Measurements from ENCODE around the gene ITPR2. TPM values are rescaled to one million over a fixed set of nuclear protein-coding genes. Genes with fewer than 3 reads are reported as not detected.

ITPR2 gene
- total RNA-seq, 2 experiments from 2014 or later = 28.8 to 29.9 TPM

GRCh38 chr12:26493656-26494055, 339.3 kb downstream of the ITPR2 start:
- Mint-ChIP-seq H3K27ac (no peak overlapping the region), H3K36me3 (ENCODE audit: low read depth) (peaks cover 55% of the 10 kb centered on the region), H3K4me1 (ENCODE audit: low read depth) (no peaks in the 10 kb centered on the region), H3K27me3 (no peaks in the 10 kb centered on the region), H3K4me3 (no peak overlapping the region), H3K9me3 (no peaks in the 10 kb centered on the region)
- no peaks in the 10 kb centered on the region for H3K27me3 ChIP-seq (ENCODE audit: control insufficient read depth in 1 of 2, insufficient read depth in 2 of 2, low read length in 2 of 2)
- DNase-seq (no peak), ATAC-seq (ENCODE audit: poor library complexity) (no peak)
- TF ChIP-seq, protein P1, sequence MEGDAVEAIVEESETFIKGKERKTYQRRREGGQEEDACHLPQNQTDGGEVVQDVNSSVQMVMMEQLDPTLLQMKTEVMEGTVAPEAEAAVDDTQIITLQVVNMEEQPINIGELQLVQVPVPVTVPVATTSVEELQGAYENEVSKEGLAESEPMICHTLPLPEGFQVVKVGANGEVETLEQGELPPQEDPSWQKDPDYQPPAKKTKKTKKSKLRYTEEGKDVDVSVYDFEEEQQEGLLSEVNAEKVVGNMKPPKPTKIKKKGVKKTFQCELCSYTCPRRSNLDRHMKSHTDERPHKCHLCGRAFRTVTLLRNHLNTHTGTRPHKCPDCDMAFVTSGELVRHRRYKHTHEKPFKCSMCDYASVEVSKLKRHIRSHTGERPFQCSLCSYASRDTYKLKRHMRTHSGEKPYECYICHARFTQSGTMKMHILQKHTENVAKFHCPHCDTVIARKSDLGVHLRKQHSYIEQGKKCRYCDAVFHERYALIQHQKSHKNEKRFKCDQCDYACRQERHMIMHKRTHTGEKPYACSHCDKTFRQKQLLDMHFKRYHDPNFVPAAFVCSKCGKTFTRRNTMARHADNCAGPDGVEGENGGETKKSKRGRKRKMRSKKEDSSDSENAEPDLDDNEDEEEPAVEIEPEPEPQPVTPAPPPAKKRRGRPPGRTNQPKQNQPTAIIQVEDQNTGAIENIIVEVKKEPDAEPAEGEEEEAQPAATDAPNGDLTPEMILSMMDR (IDR thresholded peaks at IDR 0.05) = no peak
- intact Hi-C loops (cut with DNase I, micrococcal nuclease) = no loop called here
- H3K9me3 ChIP-seq (ENCODE audit: control insufficient read depth in 1 of 2, insufficient read depth in 1 of 2, low read length in 2 of 2) = no peaks in the 10 kb centered on the region
- H3K36me3 ChIP-seq (ENCODE audit: insufficient read depth, low read length) = peaks cover 17% of the 10 kb centered on the region
- ChIA-PET CTCF (no interaction called here), POLR2A (no interaction called here)
- no peak overlapping the region for H3K27ac ChIP-seq (ENCODE audit: low read depth in 1 of 2, low read length in 2 of 2)
- H3K4me1 ChIP-seq (ENCODE audit: insufficient read depth, low read length) = no peaks in the 10 kb centered on the region
- no peak overlapping the region for H3K4me3 ChIP-seq (ENCODE audit: low read length)

GRCh38 chr12:26492406-26492805, 340.6 kb downstream of the ITPR2 start:
- Mint-ChIP-seq H3K9me3 (no peaks in the 10 kb centered on the region), H3K36me3 (ENCODE audit: low read depth) (peaks cover 64% of the 10 kb centered on the region)
- H3K9me3 ChIP-seq (ENCODE audit: control insufficient read depth in 1 of 2, insufficient read depth in 1 of 2, low read length in 2 of 2) = no peaks in the 10 kb centered on the region

DNA sequence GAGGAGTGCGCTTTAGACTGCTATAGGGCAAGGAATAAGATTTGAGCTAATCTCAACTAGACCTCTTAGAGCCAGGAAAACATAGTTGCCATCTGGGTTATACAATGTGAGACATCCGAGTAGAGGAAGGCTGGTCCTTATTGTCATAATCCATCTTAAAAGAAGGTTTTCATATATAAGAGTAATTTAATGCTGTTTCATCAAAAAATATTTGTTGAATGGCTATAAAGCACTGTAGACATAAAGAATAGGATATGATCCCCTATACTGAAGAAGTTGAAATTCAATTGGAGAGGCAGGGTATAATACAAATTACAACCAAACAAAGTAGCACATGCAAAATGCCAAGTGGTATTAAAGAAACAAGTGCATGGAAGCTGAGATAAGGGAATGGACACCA, 343.1 kb downstream of the ITPR2 start:
- CTCF ChIA-PET = no interaction called here
- no peak overlapping the region for H3K27ac Mint-ChIP-seq

More at GRCh38 chr12:26492406-26492805, 340.6 kb downstream of the ITPR2 start:
- TF ChIP-seq, protein P1 (IDR thresholded peaks at IDR 0.05) = no peak
- H3K4me1 Mint-ChIP-seq (ENCODE audit: low read depth) = no peaks in the 10 kb centered on the region
- H3K4me3 Mint-ChIP-seq = no peak overlapping the region
- Histone ChIP-seq H3K4me3 (ENCODE audit: low read length) (no peak overlapping the region), H3K36me3 (ENCODE audit: insufficient read depth, low read length) (peaks cover 17% of the 10 kb centered on the region), H3K27ac (ENCODE audit: low read depth in 1 of 2, low read length in 2 of 2) (no peak overlapping the region), H3K4me1 (ENCODE audit: insufficient read depth, low read length) (no peaks in the 10 kb centered on the region), H3K27me3 (ENCODE audit: control insufficient read depth in 1 of 2, insufficient read depth in 2 of 2, low read length in 2 of 2) (no peaks in the 10 kb centered on the region)
- CTCF ChIA-PET = interaction anchor here (0.6 kb wide), 1 partner anchor 379 kb away, joined by 3 read pairs; no protein-coding TSS in a partner anchor
- H3K27me3 Mint-ChIP-seq = no peaks in the 10 kb centered on the region
- ATAC-seq (ENCODE audit: poor library complexity) = no peak
- no peak for DNase-seq
- intact Hi-C loops (cut with DNase I, micrococcal nuclease) = no loop called here
- POLR2A ChIA-PET = no interaction called here
- H3K27ac Mint-ChIP-seq = no peak overlapping the region

More for the DNA sequence above, 343.1 kb downstream of the ITPR2 start:
- POLR2A ChIA-PET = no interaction called here
- Histone ChIP-seq H3K27me3 (ENCODE audit: control insufficient read depth in 1 of 2, insufficient read depth in 2 of 2, low read length in 2 of 2) (no peaks in the 10 kb centered on the region), H3K36me3 (ENCODE audit: insufficient read depth, low read length) (peaks cover 26% of the 10 kb centered on the region), H3K27ac (ENCODE audit: low read depth in 1 of 2, low read length in 2 of 2) (no peak overlapping the region), H3K4me3 (ENCODE audit: low read length) (no peak overlapping the region), H3K4me1 (ENCODE audit: insufficient read depth, low read length) (no peaks in the 10 kb centered on the region), H3K9me3 (ENCODE audit: control insufficient read depth in 1 of 2, insufficient read depth in 1 of 2, low read length in 2 of 2) (no peaks in the 10 kb centered on the region)
- H3K4me1 Mint-ChIP-seq (ENCODE audit: low read depth) = no peaks in the 10 kb centered on the region
- TF ChIP-seq, protein P1 (IDR thresholded peaks at IDR 0.05) = no peak
- intact Hi-C loops (cut with DNase I, micrococcal nuclease) = no loop called here
- DNase-seq (no peak), ATAC-seq (ENCODE audit: poor library complexity) (no peak)
- H3K9me3 Mint-ChIP-seq = no peaks in the 10 kb centered on the region
- H3K27me3 Mint-ChIP-seq = no peaks in the 10 kb centered on the region
- H3K4me3 Mint-ChIP-seq = no peak overlapping the region
- peaks cover 83% of the 10 kb centered on the region for H3K36me3 Mint-ChIP-seq (ENCODE audit: low read depth)
